Measurements from ENCODE around the gene NAA40.

NAA40 gene

GRCh38 chr11:63912678-63913077, 26.1 kb upstream of the NAA40 start:
- TF ChIP-seq, protein P1, sequence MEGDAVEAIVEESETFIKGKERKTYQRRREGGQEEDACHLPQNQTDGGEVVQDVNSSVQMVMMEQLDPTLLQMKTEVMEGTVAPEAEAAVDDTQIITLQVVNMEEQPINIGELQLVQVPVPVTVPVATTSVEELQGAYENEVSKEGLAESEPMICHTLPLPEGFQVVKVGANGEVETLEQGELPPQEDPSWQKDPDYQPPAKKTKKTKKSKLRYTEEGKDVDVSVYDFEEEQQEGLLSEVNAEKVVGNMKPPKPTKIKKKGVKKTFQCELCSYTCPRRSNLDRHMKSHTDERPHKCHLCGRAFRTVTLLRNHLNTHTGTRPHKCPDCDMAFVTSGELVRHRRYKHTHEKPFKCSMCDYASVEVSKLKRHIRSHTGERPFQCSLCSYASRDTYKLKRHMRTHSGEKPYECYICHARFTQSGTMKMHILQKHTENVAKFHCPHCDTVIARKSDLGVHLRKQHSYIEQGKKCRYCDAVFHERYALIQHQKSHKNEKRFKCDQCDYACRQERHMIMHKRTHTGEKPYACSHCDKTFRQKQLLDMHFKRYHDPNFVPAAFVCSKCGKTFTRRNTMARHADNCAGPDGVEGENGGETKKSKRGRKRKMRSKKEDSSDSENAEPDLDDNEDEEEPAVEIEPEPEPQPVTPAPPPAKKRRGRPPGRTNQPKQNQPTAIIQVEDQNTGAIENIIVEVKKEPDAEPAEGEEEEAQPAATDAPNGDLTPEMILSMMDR (conservative IDR thresholded peaks at IDR 0.05): 0 out of 2 replicates have a peak, but pooled peaks have one; percentile 20
- H3K27ac ChIP-seq: no peak overlapping the region; the same call in 1 of the 2 replicates

- TF ChIP-seq, protein P1 (conservative IDR thresholded peaks at IDR 0.05): no peak
- H3K27ac ChIP-seq: no peak overlapping the region
These were observed 24.7 kb upstream of the NAA40 start for GRCh38 chr11:63913866-63914830.

GRCh38 chr11:63914896-63915691, 23.7 kb upstream of the NAA40 start:
- H3K27ac ChIP-seq: no peak overlapping the region
- TF ChIP-seq, protein P1 (conservative IDR thresholded peaks at IDR 0.05): no peak

GRCh38 chr11:63915961-63916836, 22.6 kb upstream of the NAA40 start:
- peak overlapping the region; percentile 82 for H3K27ac ChIP-seq
- TF ChIP-seq, protein P1 (conservative IDR thresholded peaks at IDR 0.05): peak; percentile 98

- TF ChIP-seq, protein P1 (conservative IDR thresholded peaks at IDR 0.05): no peak
- peak within 1 kb of the TSS; percentile 82 for H3K27ac ChIP-seq
These were observed 21.7 kb upstream of the NAA40 start, which contains the start of gene RCOR2 for GRCh38 chr11:63916837-63917691. TSS of gene RCOR2 (minus strand) at chr11:63917164. CDS start at chr11:63916456, 708 bp downstream.

DNA sequence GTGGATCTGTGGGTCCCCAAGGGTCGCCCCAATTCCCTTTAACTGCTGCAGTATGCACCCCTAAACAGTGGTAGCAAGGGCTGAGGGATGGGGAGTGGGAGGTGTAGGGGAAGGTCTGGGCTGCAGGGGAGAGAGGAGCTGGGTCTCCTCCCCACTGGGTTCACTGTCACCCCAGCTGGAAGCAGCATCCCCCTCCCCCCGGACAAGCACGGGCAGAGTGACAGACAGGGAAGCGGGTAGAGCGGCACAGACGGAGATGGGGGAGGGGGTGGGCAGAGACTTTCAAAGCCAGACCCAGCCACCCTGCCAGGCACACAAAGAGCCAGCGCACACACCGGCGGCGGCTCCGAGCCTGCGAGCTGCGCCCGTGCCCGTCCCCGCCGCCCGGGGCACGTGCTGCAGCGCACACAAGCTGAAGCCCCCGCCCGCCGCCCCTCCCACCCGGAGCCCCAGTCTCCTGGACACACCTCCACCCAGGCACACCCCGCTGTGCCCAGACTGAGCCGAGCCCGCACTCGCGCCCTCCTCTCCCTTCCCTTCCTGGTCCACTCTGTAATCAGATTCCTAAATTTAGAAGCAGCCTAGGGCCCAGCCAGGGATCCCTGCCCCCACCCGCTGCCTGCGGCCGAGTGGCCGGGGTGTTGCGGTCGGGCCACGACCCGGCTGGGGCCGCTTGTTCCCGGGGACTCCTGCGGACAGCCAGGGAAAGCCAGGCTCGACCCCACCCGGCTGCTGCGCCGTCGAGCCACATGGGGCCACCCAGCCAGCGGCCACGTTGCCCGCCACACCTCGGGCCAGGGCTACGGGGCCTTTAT, 20.9 kb upstream of the NAA40 start:
- TF ChIP-seq, protein P1 (conservative IDR thresholded peaks at IDR 0.05): no peak
- peak overlapping the region; percentile 82 for H3K27ac ChIP-seq
